Tracheal epithelial cell (primary cell): ENCODE data around the gene PLD3. TPM values are rescaled to one million over a fixed set of nuclear protein-coding genes. Genes with fewer than 3 reads are reported as not detected.

ENCODE experiments used
- total RNA-seq: library from RNA; depleted of rRNA; stranded (reverse); fragments of >200 nt; gene quantifications from 2 replicates; pipeline ENCODE4 v1.2.1, GENCODE V29; 2014

The PLD3 gene, protein sequence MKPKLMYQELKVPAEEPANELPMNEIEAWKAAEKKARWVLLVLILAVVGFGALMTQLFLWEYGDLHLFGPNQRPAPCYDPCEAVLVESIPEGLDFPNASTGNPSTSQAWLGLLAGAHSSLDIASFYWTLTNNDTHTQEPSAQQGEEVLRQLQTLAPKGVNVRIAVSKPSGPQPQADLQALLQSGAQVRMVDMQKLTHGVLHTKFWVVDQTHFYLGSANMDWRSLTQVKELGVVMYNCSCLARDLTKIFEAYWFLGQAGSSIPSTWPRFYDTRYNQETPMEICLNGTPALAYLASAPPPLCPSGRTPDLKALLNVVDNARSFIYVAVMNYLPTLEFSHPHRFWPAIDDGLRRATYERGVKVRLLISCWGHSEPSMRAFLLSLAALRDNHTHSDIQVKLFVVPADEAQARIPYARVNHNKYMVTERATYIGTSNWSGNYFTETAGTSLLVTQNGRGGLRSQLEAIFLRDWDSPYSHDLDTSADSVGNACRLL
- total RNA-seq = 239 and 300 TPM in 2 replicates

DNA sequence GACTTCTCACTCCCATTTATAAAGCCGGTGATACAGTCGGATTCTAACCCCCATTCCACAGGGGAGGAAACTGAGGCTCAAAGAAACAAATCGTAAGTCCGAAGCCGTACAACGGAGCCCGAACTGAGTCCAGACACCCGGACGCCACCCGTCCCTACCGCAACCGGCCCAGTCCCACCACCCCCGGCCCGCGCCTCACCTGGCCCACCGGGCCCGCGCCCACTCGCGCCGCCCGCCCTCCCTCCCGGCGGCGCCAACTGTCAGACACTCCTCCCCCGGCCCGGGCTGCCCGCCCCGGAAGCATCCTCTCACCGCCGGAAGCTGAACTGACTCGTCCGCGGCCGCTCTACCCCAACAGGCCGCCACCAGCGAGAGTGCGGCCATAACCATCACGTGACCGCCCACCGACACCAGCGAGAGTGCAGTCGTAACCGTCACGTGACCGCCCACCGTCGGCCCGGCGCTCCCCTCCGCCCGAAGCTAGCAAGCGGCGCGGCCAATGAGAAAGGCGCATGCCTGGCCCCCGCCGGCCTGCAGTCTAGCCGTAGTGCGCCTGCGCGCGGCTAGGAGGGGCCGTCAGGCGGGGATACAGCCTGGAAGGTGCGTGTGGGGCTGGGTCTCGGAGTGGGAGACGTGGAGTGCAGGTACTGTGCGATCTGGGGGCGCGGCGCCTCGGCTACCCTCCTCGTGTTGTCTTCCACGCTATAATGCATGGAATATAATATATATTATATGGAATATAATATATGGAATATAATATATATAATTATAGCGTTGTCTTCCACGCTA, at the start of gene PLD3, which contains the start of gene C19orf47:
Gene PLD3 (plus strand): TSS at position 571 of the 789 bp plus-strand sequence. CDS start 17,789 bp downstream, outside the sequence.
Gene C19orf47 (minus strand): TSS at position 273 of the 789 bp plus-strand sequence. CDS start 6,540 bp downstream, outside the sequence.

DNA sequence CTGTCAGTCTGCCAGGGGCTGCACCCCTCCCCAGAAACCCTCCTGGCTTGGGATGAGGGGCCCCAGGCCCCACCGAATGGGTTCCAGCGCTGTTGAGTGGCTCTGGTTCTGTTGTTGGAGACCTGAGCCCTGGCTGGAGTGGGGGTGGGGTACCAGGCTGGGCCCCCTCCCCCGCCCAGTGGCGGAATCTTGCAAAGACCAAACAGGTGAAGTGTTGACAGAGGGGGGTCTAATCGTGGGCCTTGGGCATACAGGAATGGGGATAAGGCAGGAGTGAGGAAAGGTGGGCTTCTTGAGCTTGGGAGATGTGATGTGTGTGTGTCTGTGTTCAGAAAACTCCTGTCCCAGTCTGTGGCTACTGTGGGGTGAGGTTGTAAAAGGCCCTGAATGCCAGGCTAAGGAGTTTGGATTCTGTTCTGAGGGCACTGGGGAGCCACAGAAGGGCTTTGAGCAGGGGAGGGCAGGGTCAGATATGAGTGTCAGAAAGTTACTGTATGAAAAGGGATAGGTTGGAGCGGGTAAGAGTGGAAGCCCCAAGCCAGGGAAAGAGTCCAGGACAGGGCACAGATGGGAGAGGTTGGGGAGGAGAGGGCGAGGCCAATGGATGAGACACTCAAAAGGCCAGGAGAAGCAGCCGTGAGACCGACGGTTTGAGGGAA, 41.7 kb downstream of the PLD3 start, which contains the start of gene HIPK4:
Gene HIPK4 (minus strand): TSS at position 98 of the 659 bp plus-strand sequence. CDS start 279 bp downstream, outside the sequence.

DNA sequence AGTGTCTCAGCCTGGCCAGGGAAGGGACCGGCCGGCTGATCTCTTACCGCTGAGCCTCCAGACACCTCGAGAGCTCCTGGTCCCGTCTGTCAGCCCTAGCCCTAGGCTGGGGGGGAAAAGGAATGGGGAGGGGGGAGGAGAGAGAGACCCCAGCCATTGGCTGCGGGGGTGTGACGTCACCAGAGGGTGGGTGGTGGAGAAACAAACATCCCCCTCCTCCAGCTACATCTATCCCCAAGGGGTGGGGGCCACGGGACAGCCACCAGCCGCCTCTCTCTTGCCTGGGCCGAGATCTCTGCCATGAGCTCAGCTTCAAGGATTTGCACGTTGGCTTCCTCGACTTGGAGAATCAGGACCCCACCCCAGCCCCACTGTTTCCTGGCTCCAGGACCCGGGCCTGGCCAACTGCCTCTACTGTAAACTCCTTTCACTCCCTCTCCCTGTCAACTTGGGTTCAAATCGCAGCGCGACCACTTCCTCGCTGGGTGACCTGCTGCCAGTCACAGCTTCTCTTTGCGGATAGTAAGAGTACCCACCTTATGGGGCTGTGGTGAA, 64.9 kb downstream of the PLD3 start, which contains the start of gene PRX:
Gene PRX (minus strand): TSS at position 88 of the 555 bp plus-strand sequence. CDS start 5,446 bp downstream, outside the sequence.

DNA sequence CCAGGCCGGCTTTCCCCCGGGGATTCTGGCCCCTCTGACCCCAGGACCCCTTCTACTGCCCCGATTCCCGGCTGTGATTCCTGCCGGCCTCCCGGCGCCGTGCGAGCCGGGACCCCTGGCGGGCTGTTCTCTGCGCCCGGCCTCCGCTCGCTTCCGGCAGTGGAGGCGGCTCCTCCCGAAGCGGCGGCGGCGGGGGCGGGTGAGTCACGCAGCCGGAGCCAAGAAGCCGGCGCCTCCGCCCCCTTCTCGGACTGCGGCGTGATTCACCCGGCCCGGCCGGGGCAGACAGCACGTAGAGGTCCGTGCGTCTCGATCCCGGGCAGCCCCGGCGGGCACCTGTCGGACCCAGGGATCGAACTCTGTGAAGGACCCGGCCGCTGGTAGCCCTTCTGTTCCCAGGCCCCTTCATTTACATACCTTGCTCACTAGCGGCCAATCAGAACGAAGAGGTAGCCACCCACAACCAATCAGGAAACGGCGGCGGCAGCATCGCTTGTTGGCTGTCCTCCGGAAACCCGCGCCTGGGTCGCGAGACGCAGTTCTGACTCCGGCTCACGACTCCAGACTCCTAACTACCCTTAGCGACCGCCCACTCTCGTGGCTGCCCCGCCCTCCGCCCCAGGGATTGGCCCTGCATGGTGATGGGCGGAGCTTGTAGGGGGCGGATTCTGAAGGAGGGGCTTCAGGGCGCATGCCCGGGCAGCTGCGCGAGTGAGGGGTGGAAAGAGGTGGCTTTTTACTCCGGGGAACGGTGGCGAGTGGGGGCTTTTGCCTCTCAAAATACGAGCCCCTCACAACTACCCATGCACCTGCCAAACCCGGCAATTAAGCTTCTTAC, 77.2 kb downstream of the PLD3 start, which contains the start of gene SERTAD1:
Gene SERTAD1 (minus strand): TSS at position 543 of the 838 bp plus-strand sequence. CDS start 2,446 bp downstream, outside the sequence.

Other genes with a start within 250 kb of the PLD3 start
- gene MAP3K10, start 157.3 kb upstream of the PLD3 start, total RNA-seq = 6.2 and 8.0 TPM in 2 replicates
- not detected in 2 replicates for gene TTC9B, start 130.3 kb upstream of the PLD3 start, total RNA-seq
- gene CCNP, start 122.0 kb upstream of the PLD3 start, total RNA-seq = 0.21 TPM in 1 of 2 replicates, not detected in the other
- 68.2 and 83.1 TPM in 2 replicates for gene AKT2, start 63.4 kb upstream of the PLD3 start, total RNA-seq
- gene C19orf47, start 298 bp upstream of the PLD3 start, total RNA-seq = 5.3 and 7.5 TPM in 2 replicates
- not detected in 2 replicates for gene HIPK4, start 41.5 kb downstream of the PLD3 start, total RNA-seq
- 1.9 and 4.5 TPM in 2 replicates for gene PRX, start 64.7 kb downstream of the PLD3 start, total RNA-seq
- gene SERTAD1, start 77.3 kb downstream of the PLD3 start, total RNA-seq = 26.7 and 37.7 TPM in 2 replicates
- 16.6 and 28.8 TPM in 2 replicates for gene SERTAD3, start 95.6 kb downstream of the PLD3 start, total RNA-seq
- gene BLVRB, start 117.0 kb downstream of the PLD3 start, total RNA-seq = 313 and 530 TPM in 2 replicates
- 0.24 and 0.43 TPM in 2 replicates for gene SPTBN4, start 118.3 kb downstream of the PLD3 start, total RNA-seq
- gene SHKBP1, start 228.2 kb downstream of the PLD3 start, total RNA-seq = 22.9 and 32.4 TPM in 2 replicates